Renal cortical epithelial cell (primary cell): Measurements from ENCODE around the gene GLIS1. TPM values are rescaled to one million over a fixed set of nuclear protein-coding genes. Genes with fewer than 3 reads are reported as not detected.
A peak's percentile ranks its signal among the peaks of the same experiment; 100 is the strongest.

Source experiments
- DNase-seq: peaks from one replicate; pipeline ENCODE4 v3.0.0-alpha.2; 2011; ENCODE audit warnings: low read depth
- total RNA-seq: library from RNA; depleted of rRNA; stranded (reverse); fragments of >200 nt; gene quantifications from 2 replicates; pipeline ENCODE4 v1.2.3, GENCODE V29; 2014

Gene GLIS1
- total RNA-seq, 1 donor from 2014 or later, result 0.60 TPM

DNA sequence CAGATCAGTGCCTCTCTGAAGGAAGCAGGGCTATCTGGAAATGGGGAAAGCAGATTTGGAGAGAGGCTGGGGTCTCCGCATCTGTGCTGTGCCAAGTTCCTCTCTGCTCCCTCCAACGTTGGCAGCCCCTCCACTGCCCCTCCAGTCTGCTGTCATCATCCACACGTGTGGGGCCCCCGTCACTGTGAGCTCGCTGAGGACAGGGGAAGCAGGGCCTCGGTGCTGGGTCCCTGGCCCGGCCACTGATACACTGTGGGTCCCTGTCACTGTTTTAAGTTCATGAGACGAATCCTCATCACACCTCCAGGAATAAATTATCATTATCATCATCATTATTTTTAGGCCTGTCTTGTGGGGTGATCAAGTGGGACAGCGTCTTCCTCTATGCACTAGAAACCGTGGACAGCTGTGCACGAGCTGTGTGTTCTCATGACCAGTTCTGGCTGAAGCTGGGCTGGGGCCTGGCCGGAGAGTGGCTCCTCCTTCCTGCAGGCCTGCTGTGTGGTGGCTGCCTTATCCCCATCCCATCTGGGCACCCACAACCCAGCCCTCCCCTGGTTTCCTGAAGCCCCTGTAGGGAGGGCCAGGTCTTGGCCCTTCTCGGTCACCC is 227.5 kb downstream of the GLIS1 start:
- no peak for DNase-seq

DNA sequence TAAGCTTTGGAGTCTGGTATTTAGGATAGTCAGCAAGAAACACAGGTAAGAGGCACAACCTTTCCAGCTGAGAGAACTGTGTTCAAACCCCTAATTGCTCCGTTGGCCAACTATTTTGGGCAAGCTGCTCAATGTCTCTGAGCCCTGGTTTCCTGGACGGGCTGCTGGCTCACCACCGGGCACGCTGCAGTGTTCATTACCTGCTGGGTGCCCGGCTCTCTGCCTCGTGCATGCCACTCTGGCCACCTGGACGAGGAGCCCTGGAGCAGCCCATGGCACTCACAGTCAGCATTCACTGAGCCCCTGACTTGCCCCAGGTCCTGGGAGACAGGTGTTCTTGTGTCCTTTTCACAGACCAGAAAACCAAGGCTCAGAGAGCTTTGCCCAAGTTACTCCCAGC is 228.7 kb downstream of the GLIS1 start:
- no peak for DNase-seq

DNA sequence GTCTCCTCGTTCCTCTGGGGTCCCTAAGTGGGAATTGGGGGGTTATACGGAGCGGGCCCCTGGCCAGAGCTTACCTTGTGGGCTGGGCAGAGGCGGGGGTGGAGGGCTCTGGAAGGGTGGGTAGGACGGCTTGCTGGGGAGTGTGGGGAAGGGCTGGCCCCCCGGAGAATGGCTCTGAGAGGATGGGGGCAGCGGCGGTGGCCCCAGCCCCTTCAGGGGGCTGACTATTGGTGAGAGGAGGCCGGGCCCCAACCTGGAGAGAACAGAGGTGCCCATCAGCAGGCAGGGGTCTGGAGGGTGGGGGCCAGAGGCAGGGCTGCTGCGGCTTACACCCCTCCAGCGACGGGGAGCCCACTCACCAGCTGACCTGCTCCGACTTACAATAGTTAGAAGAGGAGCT is 229.2 kb downstream of the GLIS1 start:
- no peak for DNase-seq

DNA sequence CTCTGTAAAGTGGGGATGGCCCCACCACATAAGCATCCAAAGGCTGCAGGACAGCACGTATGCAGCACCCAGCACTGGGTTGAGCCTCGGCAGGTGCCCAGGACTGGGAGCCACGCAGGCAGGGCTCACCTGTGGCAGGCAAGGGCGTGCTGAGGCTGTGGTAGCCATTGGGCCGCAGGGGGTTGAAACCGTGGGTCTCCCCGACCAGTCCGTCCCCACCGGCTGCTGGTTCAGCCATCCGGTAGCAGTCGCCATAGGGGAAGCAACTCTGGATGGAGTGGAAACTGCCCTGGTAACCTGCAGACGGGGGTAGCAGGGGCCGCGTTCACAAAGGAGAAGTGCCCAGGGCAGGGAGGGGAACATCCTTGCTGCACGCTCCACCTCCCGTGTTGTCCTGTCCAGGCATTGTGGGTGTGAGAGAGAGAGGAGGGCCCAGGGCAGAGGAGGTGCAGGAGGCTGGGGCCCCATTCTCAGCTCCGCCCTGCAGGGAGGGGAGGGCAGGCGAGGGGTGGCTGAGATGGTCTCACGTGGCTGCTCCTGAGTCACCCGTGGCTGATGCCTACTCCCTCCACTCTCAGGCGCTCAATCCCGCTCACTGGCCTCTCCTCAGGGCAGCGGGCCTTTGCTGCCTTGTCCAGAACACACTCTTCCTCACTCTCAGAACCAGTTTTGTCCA is 229.8 kb downstream of the GLIS1 start:
- DNase-seq, result peak; percentile 64

DNA sequence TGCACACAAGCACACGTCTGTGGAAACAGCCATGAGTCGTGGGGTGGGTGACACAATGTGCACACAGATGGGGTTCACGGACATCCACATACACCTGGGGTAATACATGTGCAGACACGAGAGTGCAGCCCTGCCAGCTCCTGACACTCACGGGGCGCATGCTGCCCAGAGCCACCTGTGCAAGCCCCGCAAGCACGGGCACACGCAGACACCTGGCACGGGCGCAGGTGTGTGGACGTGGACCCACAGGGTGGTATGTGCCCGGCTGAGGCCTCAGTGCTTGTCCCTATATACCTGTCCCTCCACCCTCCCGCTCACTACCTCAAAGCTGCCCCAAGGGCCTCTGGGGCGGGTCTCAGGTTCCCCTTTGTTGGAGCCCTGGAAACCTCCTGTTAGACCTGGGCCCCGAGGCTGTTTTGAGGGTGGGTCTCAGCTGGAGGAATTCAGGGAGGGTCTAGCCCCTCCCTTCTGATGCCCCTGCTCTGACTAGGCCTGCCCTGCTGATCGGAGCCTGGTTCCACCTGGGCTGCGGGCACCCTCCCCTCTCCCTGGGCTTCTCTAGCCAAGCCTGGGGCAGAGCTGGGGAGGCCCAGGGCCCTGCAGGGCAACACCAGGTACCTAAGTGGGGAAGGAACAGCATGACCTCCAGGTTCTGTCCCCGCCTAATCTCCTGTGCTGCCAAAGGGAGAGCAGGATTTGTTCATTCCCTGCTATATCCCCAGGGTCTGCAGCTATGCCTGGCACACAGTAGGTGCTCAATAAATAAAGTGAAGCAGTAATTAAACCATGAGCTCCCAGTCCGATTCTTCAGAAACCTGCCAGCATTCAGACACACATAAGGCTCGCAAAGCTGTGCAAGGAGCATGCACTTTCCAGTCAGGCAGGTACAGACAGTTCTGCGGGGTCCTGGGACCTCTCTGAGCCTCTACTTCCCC is 230.6 kb downstream of the GLIS1 start:
- no peak for DNase-seq

DNA sequence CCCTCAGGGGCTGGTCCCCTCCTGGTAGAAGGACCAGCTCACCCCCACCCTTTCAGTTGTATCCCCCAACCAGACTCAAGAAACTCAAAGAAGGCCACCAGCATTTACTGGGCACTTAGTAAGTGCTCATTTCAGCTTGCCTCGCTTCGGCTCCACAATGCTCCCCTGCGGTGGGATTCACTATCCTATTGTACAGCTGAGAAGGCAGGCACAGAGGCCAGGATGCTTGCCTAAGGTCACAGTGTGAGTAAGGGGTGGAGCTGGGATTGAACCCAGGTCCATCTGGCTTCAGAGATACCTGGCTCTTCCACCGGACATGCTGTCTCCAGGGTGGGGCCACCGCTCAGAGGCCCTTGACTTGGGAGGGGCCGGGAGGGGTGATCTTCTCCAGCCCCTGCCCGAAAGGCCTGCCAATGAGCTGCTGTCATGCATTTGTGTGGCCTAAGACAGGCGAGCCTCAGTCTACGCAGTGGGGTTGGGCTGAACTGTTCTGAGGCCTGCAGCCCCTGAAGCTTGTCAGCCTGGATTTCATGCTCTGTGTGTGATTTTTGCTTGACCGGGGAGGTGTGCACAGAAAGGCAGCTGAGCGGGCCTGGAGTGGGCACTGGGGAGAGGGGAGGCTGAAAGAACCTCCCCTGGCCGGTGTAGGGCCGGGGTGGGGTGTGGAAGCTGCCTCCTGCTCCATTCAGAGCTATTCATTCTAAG is 231.7 kb downstream of the GLIS1 start:
- DNase-seq, result no peak

DNA sequence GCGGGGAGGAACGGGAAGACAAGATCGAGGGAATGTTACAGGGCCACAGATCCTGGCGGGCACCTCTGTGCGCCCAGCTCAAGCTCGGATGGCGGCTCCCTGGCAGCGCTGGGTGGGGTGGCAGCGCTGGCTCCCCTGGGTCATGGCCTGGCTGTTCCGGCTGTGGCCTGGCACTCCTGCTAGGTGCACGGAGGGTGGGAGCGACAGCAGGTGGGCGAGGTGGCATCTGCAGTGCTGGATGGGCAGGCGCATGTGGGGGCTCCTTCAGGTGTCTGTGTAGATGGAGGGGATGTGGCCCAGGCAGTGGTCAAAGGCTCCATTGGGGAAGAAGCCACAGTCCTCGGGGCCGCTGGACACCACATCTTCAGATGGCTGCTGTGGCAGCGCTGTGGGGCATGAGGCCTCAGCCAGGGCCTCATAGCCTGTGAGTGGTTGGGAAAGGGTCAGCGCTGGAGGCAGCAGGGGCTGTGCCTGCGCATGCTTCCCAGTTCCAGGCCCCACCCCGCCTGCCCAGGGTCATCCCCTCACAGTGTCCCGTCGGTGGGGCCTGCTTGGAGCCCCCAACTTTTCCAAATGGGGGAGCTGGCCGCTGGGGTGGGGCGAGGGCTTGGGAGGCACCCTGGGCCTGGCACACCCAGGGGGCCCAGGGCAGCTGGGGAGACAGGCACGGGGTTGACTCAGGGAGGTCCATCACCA is 232.5 kb downstream of the GLIS1 start:
- no peak for DNase-seq

DNA sequence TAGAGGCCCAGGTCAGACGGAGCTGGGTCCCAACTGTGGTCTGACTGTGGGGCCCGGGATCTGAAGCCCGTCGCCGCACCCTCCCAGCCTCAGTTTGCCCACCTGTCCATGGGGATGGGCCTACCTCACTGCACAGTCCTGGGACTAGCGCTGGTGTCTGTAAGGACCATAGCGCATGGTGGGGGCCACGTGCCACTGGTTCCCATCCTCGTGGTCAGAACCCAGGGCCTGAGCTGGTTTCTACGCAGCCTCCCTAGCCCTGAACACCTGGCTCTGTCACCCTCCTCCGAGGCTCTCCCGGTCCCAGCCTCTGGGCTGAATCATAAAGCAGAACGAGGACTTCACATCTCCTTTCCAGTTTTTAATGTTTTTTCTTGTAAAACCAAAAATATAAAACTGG is 233.1 kb downstream of the GLIS1 start:
- DNase-seq, result no peak

DNA sequence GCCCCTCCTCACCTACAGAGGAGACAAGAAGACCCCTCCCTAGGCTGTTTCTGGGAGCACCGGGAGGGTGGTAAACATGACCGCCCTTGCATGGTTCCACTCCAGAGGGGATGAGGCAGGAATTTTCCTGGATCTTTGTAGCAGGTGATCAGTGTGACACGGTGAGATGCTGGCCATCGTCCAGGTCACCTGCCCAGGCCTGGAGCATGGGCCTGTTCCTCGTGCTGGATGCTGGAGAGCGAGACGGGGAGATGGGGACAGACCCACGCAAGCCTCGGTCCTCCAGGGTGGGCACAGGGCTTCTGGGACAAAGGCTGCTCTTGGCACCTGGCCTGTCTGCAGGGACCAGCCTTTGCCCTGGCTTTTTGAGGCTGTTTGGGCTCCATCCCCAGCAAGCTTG is 233.6 kb downstream of the GLIS1 start:
- DNase-seq, result no peak

DNA sequence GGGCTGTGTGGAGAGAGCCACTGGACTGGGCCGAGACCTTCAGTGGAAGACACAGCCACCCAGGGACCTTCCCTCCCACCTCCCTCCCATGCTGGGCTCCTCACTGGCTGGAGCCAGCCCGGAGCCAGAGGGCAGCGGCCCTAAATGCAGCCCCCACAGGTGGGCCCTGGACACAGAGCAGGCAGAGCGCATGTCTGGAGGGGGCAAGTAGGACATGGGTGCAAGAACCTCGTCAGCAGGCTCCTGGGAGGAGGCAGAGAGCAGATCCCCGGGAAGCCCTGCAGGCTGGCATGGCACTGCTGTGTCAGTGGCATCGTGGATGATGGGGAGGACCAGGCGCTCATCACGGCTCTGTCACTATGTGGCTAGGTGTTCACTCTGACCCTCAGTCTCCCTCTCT is 234.1 kb downstream of the GLIS1 start:
- no peak for DNase-seq

DNA sequence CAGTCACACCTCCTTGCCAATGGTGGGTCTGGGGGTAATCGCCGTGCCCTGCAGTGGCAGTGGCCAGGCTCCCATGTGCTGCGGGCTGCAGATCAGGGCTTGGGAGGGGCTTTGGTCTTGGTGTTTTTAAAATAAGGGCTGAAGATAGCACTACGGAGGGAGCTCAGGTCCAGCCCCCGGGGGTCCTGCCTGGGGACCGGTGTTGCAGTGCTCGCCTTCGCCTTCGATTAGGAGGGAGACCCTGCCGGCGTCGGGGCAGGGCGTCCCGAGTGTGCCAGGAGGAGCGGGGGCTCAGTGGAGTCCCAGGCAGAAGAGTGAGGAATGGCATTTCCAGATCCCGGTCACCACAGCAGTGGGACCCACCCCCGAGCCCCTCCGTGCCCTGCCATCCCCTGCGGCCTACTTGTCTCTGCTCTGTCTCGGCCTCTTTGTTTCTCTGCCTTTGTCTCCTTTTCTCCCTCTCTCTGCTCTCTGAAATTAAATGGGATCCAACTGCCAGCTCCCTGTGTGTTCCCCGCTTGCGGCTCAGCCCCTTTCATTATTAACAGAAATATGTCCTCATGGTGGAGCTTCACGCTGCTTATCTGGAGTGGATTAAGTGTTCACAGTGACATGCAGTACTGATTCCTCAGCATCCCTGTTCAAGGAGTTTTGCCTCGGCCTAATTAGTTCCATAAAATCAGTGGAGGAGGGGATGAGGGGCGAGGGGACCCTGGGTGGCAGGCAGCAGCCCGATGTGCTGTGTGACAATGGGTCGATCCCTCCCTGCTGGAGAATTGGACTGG is 235.3 kb downstream of the GLIS1 start:
- no peak for DNase-seq

DNA sequence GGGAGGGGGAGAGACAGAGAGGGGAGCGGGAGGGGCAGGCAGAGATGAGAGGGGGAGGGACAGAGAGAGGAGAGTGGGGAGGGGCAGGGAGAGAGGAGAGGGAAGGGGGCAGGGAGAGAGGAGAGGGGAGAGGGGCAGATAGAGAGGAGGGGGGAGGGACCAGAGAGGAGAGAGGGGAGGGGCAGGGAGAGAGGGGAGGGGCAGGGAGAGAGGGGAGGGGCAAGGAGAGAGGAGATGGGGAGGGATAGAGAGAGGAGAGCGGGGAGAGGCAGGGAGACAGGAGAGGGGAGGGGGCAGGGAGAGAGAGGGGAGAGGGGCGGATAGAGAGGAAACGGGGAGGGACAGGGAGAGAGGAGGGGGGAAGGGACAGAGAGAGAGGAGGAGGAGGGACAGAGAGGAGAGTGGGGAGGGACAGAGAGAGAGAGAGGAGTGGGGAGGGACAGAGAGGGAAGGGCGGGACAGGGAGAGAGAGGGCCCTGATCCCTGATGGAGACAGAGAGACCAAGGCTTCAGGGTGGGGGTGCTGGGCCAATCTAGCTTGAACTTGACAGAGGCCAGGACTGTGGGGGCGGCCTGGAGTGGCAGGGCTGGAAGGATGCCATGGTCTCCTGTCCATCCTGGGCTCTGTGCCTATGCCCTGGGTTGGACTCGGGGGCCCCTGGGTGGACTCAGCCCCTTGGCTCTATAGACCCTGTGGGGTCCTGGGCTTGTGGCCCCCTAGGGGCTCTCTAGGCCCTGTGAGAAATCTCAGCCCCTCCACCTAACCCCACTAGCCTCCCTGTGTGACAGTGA is 236.1 kb downstream of the GLIS1 start:
- DNase-seq, result no peak

DNA sequence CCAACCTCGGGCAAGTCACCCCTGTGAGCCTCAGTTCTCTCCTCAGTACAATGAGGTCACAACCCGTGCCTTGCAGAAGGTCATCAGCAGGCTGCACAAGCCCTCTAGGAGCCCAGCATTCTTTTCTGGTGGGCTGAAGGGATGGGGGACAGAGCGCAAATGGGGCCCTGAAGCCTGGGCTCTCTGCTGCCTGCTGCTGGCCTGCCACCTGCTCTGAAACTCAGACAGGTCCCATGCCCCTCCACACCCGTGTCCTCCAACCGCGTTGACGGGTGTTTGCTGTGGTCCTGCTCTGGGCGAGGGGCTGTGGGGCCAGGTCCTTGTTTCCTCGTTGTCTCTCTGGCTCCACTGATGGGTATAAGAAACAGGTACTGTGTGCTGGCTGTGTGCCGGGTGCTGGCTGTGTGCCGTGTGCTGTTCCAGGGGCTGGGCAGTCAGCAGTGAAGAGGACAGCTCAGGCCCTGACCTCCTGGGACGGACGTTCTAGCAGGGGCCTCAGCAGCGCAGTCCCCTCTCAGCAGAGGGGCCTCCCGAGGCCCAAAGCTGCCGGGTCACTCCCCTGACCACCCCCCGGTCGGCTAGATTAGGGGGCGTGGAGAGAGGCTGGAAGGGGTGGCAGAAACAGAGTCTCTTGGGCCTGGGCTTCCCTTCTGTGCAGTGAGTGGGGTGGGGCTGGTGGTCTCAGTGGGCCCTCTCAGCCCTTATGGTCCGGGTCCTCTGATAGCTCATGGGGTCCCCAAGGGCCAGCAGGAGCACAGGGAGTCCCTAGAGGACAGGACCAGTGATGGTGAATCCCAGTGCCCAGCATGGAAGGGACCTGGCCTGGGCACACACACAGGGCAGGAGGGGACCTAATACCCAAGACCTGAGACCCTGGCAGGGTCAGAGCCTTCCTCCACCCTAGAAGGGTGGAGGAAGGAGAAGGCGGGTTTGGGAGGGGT is 237.6 kb downstream of the GLIS1 start:
- no peak for DNase-seq

DNA sequence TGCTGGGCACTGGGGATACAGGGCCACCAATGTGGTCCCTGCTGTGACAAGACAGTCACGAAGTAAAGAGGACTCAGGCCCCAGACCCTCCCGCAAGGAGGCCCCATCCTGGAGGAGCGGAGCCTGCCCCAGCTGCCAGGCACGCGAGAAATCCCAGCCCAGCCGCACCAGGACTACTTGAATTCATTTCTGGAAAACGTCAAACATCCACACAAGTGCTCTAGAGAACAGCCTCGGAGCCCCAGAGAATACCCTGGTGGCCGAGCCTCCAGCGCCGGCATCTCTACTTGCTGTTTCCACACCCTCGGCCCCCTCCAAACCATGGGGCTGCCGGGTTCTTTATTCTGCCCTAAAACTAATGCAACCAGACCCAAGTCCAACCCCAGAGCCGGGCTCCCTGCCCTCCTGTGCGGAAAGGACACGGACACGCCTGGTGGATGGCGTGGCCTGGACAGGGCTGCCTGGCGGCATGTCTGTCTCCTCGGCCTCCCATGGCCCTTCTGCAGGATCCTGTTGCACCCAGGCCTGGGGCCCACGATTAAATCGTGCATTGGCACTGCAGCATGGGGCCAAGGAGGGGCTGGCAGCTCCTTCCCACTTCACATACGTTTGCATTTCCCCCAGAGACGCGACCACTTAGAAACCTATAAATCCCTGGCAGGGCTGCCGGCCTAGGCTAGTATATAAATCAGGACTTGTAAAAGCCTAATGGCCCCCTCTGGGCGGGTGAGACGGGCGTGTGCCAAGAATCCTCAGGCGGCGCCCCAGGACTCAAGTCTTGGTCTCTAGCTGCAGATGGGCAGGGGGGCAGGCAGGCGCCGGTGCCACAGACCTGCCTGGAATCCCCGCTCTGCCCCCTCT is 238.5 kb downstream of the GLIS1 start:
- no peak for DNase-seq

DNA sequence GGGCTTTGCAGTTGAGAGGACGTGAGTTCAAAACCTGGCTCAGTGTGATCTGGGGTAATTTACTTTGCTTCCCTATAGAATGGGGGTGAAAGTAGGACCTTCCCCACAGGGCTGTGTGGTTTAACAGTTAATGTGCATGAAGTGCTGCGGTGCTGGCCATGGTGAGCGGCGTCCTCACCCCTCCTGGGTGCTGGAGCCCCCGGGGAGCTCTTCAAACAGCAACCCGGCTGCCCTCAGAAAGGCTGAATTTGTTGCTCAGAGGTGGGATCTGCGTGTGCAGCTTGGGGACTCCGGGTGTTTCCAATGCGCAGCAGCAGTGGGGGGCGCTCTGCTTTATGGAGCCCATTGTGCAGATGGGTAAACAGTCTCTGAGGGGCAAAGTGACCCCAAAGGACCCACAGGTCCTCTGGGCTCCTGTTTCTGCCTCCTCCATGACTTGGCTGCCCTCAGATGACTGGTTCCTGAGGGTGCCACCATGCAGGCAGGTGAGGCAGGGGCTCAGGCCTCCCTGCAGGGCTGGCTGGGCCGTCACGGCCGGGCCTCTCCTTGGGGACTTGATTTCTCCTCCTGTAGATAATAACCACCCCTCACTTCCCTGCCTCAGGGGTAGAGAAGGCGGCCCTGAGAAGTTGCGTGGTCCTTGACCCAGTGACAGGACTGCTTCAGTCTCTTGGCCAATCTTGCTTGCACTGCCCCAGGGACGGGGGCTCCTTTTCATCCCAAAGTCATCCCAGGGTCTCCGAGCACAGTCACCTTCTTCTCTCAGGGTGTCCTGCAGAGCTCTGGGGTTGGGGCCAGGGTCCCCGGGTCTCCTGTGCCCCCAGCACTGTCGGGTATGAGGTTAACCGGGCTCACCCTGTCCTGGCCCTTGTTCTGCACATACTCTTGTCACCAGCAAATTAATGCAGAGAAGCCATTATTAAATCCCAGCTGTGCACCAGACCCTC is 239.4 kb downstream of the GLIS1 start:
- no peak for DNase-seq

DNA sequence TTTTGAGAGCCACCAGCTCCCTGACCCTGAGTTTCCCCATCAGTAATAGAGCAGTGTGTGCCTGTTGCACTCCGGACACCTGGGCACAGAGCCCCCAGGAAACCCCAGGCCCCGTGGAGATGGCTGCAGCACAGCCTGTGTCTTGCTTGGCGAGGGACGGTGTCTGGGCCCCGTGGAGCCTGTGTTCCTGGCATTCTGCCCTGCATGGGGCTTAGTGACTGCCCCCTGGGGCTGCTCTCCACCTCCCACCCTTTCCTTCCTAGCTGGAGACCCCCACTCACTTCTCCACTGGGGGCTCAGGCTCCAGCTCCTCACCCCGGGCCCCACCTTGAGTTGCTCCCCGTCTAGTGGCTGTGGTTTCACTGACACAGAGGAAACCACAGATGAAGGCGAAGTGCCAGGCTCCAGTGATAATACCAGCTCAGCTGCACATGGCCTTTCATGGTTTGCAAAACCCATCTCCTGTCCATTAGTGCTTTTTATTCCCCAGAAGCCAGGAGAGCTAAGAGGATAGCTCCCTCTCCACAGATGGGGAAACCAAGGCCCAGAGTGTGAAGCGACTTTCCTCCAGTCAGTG is 240.3 kb downstream of the GLIS1 start:
- peak; percentile 39 for DNase-seq
